ENCODE measurements around the gene PRKCH.

Gene PRKCH

DNA sequence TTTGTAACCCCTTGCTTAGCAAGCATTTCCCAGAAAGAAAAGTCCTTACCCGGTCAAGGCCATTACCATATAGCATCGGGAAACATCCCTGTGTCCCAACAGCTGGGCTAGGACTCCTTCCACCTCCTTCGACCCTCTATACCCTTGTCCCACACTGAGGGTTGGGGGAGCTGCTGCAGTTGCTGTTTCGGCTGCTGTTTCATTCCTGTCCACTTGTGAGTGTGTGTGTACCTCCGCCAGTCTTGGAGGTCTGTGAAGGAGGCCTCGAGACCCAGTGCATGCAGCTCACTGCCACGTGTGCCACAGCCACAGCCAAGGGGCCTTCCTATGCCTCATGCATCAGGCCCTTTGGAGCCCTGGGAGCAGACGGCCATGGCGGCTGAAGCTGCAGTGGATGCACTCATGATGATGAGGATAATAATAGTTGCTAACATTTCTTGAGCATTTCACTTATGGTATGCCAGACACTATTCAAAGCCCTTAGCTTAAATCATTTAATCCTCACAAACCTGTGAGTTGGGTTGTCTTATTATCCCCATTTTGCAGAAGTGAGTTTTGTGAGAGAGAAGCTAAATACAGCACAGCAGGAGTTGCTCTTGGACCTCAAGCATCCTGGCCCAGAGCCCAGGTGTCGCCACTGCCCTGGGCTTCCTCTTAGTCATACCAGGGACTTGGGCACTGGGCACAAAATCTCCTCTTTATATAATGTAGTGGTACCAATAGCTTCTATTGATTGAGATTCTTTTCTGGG, 156.5 kb downstream of the PRKCH start:
- DNase-seq: peak in 1 of 3 donors; percentile 15
- H3K9me3 ChIP-seq (ENCODE audit: control insufficient read depth, low read length): no peaks in the 10 kb centered on the region
- peaks cover 14% of the 10 kb centered on the region for H3K36me3 ChIP-seq (ENCODE audit: control insufficient read depth, insufficient read depth, low read length)
- H3K27me3 ChIP-seq (replicated peaks; ENCODE audit: control insufficient read depth, insufficient read depth, low read length, poor library complexity, severe bottlenecking): no peaks in the 10 kb centered on the region
- H3K27ac ChIP-seq (ENCODE audit: insufficient read depth, low read length, poor library complexity, severe bottlenecking): peak overlapping the region; percentile 95
- no peak overlapping the region for H3K4me3 ChIP-seq (ENCODE audit: insufficient read depth, low read depth, low read length, poor library complexity, severe bottlenecking)
- peaks cover 75% of the 10 kb centered on the region for H3K4me1 ChIP-seq (ENCODE audit: control insufficient read depth, insufficient read depth, low read length, poor library complexity, severe bottlenecking)

DNA sequence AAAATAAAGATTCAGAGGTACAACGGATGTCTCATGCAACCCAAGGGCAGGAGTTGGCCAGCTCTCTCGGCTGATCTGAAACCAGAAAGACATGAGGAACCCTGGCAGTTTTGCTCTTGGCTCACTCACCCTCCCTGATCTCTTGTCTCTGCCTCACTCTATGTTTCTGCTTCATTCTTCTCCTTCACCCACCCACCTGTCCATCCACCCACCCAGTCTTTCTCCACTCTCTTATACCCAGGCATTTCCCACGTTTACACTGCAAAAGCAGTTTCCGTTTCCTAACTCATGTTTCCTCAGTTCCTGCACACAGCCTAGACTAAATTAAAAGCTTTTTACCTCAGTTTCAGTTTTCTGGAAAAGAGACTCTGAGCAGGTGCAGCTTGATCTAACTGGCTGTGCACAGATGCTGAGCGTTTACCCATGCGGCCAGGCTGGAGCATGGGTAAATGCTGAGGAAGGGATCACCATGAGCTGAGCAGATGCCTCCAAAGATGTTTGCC, 157.6 kb downstream of the PRKCH start:
- no peaks in the 10 kb centered on the region for H3K27me3 ChIP-seq (replicated peaks; ENCODE audit: control insufficient read depth, insufficient read depth, low read length, poor library complexity, severe bottlenecking)
- no peaks in the 10 kb centered on the region for H3K9me3 ChIP-seq (ENCODE audit: control insufficient read depth, low read length)
- peak overlapping the region; percentile 95 for H3K27ac ChIP-seq (ENCODE audit: insufficient read depth, low read length, poor library complexity, severe bottlenecking)
- H3K4me3 ChIP-seq (ENCODE audit: insufficient read depth, low read depth, low read length, poor library complexity, severe bottlenecking): no peak overlapping the region
- peaks cover 20% of the 10 kb centered on the region for H3K36me3 ChIP-seq (ENCODE audit: control insufficient read depth, insufficient read depth, low read length)
- peaks cover 64% of the 10 kb centered on the region for H3K4me1 ChIP-seq (ENCODE audit: control insufficient read depth, insufficient read depth, low read length, poor library complexity, severe bottlenecking)
- no peak for DNase-seq

- H3K4me1 ChIP-seq (ENCODE audit: control insufficient read depth, insufficient read depth, low read length, poor library complexity, severe bottlenecking): peaks cover 55% of the 10 kb centered on the region
- no peaks in the 10 kb centered on the region for H3K27me3 ChIP-seq (replicated peaks; ENCODE audit: control insufficient read depth, insufficient read depth, low read length, poor library complexity, severe bottlenecking)
These were observed 158.5 kb downstream of the PRKCH start for GRCh38 chr14:61479746-61480502.

GRCh38 chr14:61480704-61481285, 159.4 kb downstream of the PRKCH start:
- H3K27ac ChIP-seq (ENCODE audit: insufficient read depth, low read length, poor library complexity, severe bottlenecking): no peak overlapping the region
- H3K4me1 ChIP-seq (ENCODE audit: control insufficient read depth, insufficient read depth, low read length, poor library complexity, severe bottlenecking): peaks cover 46% of the 10 kb centered on the region

More at GRCh38 chr14:61479746-61480502, 158.5 kb downstream of the PRKCH start:
- Histone ChIP-seq H3K27ac (ENCODE audit: insufficient read depth, low read length, poor library complexity, severe bottlenecking) (peak overlapping the region; percentile 95), H3K36me3 (ENCODE audit: control insufficient read depth, insufficient read depth, low read length) (peaks cover 28% of the 10 kb centered on the region), H3K4me3 (ENCODE audit: insufficient read depth, low read depth, low read length, poor library complexity, severe bottlenecking) (no peak overlapping the region), H3K9me3 (ENCODE audit: control insufficient read depth, low read length) (no peaks in the 10 kb centered on the region)
- DNase-seq: no peak

DNA sequence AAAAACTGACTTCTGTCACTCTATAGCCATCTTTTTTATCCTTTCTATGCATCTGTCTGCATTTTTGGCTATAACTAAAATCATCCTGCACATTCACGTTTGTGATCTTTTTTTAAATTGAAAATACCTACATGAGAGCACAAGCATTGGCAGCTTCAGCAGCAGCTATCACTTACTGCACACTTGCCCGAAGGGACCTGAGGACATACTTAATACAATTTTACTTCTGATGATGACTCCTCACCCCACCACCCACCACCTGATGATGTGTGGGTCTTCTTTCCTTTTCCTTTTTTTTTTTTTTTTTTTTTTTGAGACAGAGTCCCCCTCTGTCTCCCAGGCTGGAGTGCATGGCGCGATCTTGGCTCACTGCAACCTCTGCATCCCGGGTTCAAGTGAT, 160.3 kb downstream of the PRKCH start:
- DNase-seq: no peak
- Histone ChIP-seq H3K27me3 (replicated peaks; ENCODE audit: control insufficient read depth, insufficient read depth, low read length, poor library complexity, severe bottlenecking) (no peaks in the 10 kb centered on the region), H3K9me3 (ENCODE audit: control insufficient read depth, low read length) (no peaks in the 10 kb centered on the region), H3K27ac (ENCODE audit: insufficient read depth, low read length, poor library complexity, severe bottlenecking) (no peak overlapping the region), H3K4me3 (ENCODE audit: insufficient read depth, low read depth, low read length, poor library complexity, severe bottlenecking) (no peak overlapping the region), H3K36me3 (ENCODE audit: control insufficient read depth, insufficient read depth, low read length) (peaks cover 46% of the 10 kb centered on the region), H3K4me1 (ENCODE audit: control insufficient read depth, insufficient read depth, low read length, poor library complexity, severe bottlenecking) (peaks cover 39% of the 10 kb centered on the region)

More at GRCh38 chr14:61480704-61481285, 159.4 kb downstream of the PRKCH start:
- Histone ChIP-seq H3K4me3 (ENCODE audit: insufficient read depth, low read depth, low read length, poor library complexity, severe bottlenecking) (no peak overlapping the region), H3K9me3 (ENCODE audit: control insufficient read depth, low read length) (no peaks in the 10 kb centered on the region), H3K36me3 (ENCODE audit: control insufficient read depth, insufficient read depth, low read length) (peaks cover 37% of the 10 kb centered on the region), H3K27me3 (replicated peaks; ENCODE audit: control insufficient read depth, insufficient read depth, low read length, poor library complexity, severe bottlenecking) (no peaks in the 10 kb centered on the region)
- DNase-seq: no peak

DNA sequence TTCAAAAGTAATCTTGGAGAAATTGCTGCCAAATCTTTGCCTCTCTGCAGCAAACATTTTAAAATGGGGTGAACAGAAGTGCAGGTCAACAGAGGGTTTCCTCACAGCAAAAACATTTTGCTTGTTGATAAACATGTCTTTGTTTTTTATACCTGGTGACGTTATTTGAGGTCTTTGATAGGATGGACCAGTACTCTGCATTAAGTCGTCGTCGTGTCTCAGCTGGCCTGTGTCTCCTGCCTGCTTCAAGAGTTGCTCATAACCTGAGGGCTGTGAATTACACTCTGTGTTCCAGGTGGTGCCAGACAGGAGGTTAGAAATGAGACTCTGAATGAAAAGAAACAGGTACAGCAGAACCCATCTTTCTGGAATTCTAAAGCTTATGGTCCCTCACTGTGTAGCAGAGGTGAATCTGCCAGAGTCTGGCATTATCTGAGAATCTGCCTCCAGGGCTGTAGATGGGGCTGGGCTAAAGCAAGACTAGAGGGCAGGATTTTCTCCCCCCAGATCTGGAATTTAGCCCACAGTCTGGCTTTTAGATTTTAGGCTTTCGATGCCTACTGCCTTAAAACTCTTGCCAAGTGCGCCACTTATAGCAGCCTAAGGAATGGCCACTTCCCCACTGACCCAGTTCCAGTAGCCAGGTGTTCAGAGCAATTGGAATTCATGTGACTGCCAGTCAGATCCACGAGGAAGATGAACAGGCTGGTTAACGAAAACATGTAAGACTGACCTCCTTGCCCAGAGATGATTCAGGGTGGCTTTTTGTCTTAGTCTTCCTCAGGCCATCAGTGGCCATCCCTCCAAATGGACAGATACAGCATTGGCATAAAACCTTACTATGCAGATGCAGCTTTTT, 161.2 kb downstream of the PRKCH start:
- H3K4me1 ChIP-seq (ENCODE audit: control insufficient read depth, insufficient read depth, low read length, poor library complexity, severe bottlenecking): peaks cover 32% of the 10 kb centered on the region
- no peak for DNase-seq
- no peaks in the 10 kb centered on the region for H3K9me3 ChIP-seq (ENCODE audit: control insufficient read depth, low read length)
- H3K27me3 ChIP-seq (replicated peaks; ENCODE audit: control insufficient read depth, insufficient read depth, low read length, poor library complexity, severe bottlenecking): no peaks in the 10 kb centered on the region
- H3K27ac ChIP-seq (ENCODE audit: insufficient read depth, low read length, poor library complexity, severe bottlenecking): no peak overlapping the region
- peaks cover 55% of the 10 kb centered on the region for H3K36me3 ChIP-seq (ENCODE audit: control insufficient read depth, insufficient read depth, low read length)
- no peak overlapping the region for H3K4me3 ChIP-seq (ENCODE audit: insufficient read depth, low read depth, low read length, poor library complexity, severe bottlenecking)

DNA sequence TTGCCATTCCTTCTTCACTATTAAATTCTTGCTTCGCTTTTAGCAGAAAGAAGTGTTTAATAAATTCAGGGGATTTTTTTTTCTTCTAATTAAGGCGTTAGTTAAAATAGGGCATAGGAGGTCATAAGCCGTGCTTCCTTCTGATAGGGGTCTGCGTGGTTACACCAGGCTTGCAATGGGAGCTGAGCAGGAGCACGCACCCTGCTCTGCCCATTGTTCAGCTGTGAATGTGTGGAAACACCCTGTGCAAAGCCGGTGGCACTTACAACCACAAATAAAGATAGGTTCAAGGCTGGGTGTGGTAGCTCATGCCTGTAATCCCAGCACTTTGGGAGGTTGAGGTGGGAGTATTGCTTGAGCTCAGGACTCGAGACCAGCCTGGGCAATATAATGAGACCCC, 162.1 kb downstream of the PRKCH start:
- Histone ChIP-seq H3K4me3 (ENCODE audit: insufficient read depth, low read depth, low read length, poor library complexity, severe bottlenecking) (no peak overlapping the region), H3K4me1 (ENCODE audit: control insufficient read depth, insufficient read depth, low read length, poor library complexity, severe bottlenecking) (peaks cover 23% of the 10 kb centered on the region), H3K27me3 (replicated peaks; ENCODE audit: control insufficient read depth, insufficient read depth, low read length, poor library complexity, severe bottlenecking) (no peaks in the 10 kb centered on the region), H3K36me3 (ENCODE audit: control insufficient read depth, insufficient read depth, low read length) (peaks cover 61% of the 10 kb centered on the region), H3K27ac (ENCODE audit: insufficient read depth, low read length, poor library complexity, severe bottlenecking) (no peak overlapping the region), H3K9me3 (ENCODE audit: control insufficient read depth, low read length) (no peaks in the 10 kb centered on the region)
- no peak for DNase-seq

DNA sequence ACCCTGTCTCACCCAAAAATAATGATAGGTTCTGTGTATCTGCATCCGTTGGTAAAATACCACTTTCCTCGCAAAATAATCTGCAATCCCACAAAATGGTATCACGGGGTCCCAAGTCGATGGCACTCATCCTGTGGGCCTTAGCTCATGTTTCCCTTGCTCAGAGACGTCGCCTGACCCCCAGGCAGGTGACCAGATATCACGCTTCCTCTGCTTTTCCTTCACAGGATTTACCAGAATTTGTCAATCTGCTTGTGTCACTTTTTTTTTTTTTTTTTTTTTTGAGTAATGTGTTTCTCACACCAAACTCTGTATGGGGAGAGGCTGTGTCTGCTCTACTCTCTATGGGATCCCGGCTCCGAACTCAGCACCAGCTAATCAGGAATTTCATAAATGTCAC, 162.7 kb downstream of the PRKCH start:
- H3K4me1 ChIP-seq (ENCODE audit: control insufficient read depth, insufficient read depth, low read length, poor library complexity, severe bottlenecking): peaks cover 18% of the 10 kb centered on the region

DNA sequence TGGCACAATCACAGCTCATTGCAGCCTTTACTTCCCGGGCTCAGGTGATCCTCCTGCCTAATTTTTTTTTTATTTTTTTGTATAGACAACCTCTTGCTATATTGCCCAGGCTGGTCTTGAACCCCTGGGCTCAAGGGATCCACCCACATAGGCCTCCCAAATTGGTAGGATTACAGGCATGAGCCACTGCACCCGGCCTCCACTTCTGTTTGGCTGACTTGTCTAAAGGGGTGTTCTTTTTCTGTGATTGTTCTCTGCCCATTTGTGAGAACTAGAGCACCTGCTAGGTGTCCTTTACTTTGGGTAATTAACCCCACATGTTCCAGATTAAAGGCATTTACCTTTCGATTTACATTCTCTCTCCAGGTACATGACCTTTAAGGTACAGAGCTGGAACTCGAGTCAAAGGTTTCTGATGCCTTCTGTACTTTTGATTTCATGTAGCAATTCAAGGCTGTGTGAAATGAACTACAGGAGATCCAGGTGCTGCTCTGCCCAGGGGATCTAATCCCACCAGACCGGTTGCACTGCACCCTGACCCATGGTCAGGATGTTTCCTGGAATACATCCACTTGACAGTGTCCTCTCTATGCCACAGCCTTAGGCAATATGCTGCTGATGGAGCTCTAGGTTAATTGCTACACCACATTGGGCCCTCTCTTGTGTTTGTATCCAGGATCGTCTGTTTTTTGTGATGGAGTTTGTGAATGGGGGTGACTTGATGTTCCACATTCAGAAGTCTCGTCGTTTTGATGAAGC, 163.6 kb downstream of the PRKCH start:
- Histone ChIP-seq H3K27me3 (replicated peaks; ENCODE audit: control insufficient read depth, insufficient read depth, low read length, poor library complexity, severe bottlenecking) (no peaks in the 10 kb centered on the region), H3K4me1 (ENCODE audit: control insufficient read depth, insufficient read depth, low read length, poor library complexity, severe bottlenecking) (peaks cover 8% of the 10 kb centered on the region), H3K9me3 (ENCODE audit: control insufficient read depth, low read length) (no peaks in the 10 kb centered on the region), H3K4me3 (ENCODE audit: insufficient read depth, low read depth, low read length, poor library complexity, severe bottlenecking) (no peak overlapping the region), H3K27ac (ENCODE audit: insufficient read depth, low read length, poor library complexity, severe bottlenecking) (no peak overlapping the region), H3K36me3 (ENCODE audit: control insufficient read depth, insufficient read depth, low read length) (peaks cover 74% of the 10 kb centered on the region)
- DNase-seq: no peak

More for the DNA sequence above, 162.7 kb downstream of the PRKCH start:
- peaks cover 65% of the 10 kb centered on the region for H3K36me3 ChIP-seq (ENCODE audit: control insufficient read depth, insufficient read depth, low read length)
- H3K27ac ChIP-seq (ENCODE audit: insufficient read depth, low read length, poor library complexity, severe bottlenecking): no peak overlapping the region
- no peak for DNase-seq
- H3K9me3 ChIP-seq (ENCODE audit: control insufficient read depth, low read length): no peaks in the 10 kb centered on the region
- H3K27me3 ChIP-seq (replicated peaks; ENCODE audit: control insufficient read depth, insufficient read depth, low read length, poor library complexity, severe bottlenecking): no peaks in the 10 kb centered on the region
- no peak overlapping the region for H3K4me3 ChIP-seq (ENCODE audit: insufficient read depth, low read depth, low read length, poor library complexity, severe bottlenecking)
